Omental fat pad (tissue), 4 donors: Measurements from ENCODE around the gene CADM1. TPM values are rescaled to one million over a fixed set of nuclear protein-coding genes. Genes with fewer than 3 reads are reported as not detected.

ENCODE experiments used
- ATAC-seq: fragments of 150-250 bp; one replicate; pipeline ENCODE4 v1.9.1; 2016; ENCODE audit warnings: mild to moderate bottlenecking, moderate library complexity; ENCODE audit not compliant: low FRiP score
- DNase-seq: peaks from one replicate; pipeline ENCODE4 v3.0.0-alpha.2; 2019; ENCODE audit warnings: low spot score
- total RNA-seq, 4 donors: library from RNA; depleted of rRNA; stranded (reverse); fragments of >200 nt; gene quantifications; one replicate each; pipeline ENCODE4 v1.1.0, GENCODE V29; 2016
- TF ChIP-seq, protein P1 (sequence below), 3 donors: fragments of 450-650 bp; IDR thresholded peaks; one replicate each; pipeline ENCODE4 v1.5.1; 2016 to 2017; ENCODE audit warnings: antibody characterized with exemption in 3 of 3, mild to moderate bottlenecking in 3 of 3, moderate library complexity in 2 of 3

Gene CADM1
- total RNA-seq, 4 donors from 2014 or later: 5.8 to 27.9 (median 14.9) TPM

DNA sequence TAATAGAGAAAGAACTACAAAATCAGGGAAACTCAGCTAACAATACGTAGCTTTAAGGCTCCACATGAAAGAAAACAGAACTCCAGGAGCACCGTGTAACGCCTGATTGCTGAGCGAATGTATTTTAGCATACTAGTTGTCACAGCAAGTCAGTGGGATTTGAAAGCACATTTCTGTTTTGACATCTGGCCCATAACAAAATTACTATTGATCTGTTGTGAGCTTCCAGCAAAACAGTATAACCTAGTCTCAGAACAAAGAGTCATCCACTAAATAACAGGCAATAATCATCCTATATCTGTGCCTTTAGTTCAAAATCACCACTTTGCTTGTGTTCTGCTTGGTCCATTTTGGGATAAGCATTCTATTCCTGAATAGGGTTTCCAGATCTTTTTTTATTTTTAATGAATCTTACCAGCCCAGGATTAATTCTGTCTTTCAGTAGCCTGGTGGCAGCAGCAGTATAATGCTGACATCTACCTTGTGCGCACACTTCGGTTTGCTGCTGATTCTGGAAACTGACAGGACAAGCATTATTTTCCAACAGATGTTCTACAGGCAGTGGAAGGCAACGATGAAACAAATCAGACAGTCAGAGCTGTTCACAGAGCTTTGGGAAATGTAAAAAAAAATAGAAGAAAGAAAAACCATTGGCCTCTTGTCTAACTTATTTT, 66.2 kb downstream of the CADM1 start:
- no peak for DNase-seq
- ATAC-seq: no peak
- TF ChIP-seq, protein P1, sequence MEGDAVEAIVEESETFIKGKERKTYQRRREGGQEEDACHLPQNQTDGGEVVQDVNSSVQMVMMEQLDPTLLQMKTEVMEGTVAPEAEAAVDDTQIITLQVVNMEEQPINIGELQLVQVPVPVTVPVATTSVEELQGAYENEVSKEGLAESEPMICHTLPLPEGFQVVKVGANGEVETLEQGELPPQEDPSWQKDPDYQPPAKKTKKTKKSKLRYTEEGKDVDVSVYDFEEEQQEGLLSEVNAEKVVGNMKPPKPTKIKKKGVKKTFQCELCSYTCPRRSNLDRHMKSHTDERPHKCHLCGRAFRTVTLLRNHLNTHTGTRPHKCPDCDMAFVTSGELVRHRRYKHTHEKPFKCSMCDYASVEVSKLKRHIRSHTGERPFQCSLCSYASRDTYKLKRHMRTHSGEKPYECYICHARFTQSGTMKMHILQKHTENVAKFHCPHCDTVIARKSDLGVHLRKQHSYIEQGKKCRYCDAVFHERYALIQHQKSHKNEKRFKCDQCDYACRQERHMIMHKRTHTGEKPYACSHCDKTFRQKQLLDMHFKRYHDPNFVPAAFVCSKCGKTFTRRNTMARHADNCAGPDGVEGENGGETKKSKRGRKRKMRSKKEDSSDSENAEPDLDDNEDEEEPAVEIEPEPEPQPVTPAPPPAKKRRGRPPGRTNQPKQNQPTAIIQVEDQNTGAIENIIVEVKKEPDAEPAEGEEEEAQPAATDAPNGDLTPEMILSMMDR (IDR thresholded peaks at IDR 0.05): no peak

- ATAC-seq (no peak), DNase-seq (no peak)
- TF ChIP-seq, protein P1 (IDR thresholded peaks at IDR 0.05): no peak
Observed at GRCh38 chr11:115430345-115430744, 73.9 kb downstream of the CADM1 start.

- no peak for ATAC-seq
- TF ChIP-seq, protein P1 (IDR thresholded peaks at IDR 0.05): no peak
- DNase-seq: no peak
Observed at GRCh38 chr11:115428306-115428705, 75.9 kb downstream of the CADM1 start.

DNA sequence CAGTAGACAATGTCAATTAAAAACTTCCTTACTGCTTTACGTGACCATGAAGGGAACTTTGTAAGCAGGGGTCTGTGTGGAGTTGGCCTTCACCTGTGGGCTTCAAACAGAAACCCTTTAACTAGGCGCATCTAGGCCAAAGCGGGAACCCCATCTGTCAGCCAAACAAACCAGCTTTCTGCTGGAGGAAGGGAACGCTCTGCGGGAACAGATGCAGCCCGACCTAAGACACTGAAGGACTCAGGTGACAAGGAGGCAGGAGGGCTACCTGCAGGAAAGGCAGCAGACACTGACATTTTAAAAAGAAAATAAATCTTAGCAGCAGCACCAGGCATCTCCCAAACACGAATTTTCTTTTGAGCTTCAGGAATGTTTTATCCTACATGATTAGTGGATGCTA, 78.4 kb downstream of the CADM1 start:
- TF ChIP-seq, protein P1 (IDR thresholded peaks at IDR 0.05): no peak
- ATAC-seq (no peak), DNase-seq (no peak)

DNA sequence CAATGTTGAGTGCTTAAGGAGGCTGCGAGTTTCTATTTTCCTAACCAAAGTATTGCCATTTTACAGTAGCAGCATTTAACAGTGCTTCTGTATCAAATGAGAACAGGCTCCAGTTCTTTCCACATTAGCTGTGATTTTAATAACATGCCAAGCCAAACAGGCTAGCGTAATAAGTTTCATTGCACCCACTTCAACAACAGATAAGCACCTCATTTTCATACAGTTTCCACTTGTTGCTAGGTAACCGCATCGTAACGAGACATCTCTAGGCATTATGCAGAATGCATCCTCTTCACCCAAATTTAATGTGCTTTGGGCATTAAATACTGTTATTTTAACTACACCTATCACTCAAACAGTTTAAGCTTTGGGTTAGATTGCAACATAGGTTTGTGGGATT, 79.0 kb downstream of the CADM1 start:
- DNase-seq: no peak
- TF ChIP-seq, protein P1 (IDR thresholded peaks at IDR 0.05): no peak
- ATAC-seq: no peak

GRCh38 chr11:115423728-115424459, 80.3 kb downstream of the CADM1 start:
- no peak for ATAC-seq
- TF ChIP-seq, protein P1 (IDR thresholded peaks at IDR 0.05): no peak

More at GRCh38 chr11:115423728-115424459, 80.3 kb downstream of the CADM1 start:
- no peak for DNase-seq
